ENCODE results near the gene ZMYND19. TPM values are rescaled to one million over a fixed set of nuclear protein-coding genes. Genes with fewer than 3 reads are reported as not detected.
A peak's percentile ranks its signal among the peaks of the same experiment; 100 is the strongest.

ZMYND19 gene
- total RNA-seq, 1 donor from 2014 or later: 30.4 TPM

DNA sequence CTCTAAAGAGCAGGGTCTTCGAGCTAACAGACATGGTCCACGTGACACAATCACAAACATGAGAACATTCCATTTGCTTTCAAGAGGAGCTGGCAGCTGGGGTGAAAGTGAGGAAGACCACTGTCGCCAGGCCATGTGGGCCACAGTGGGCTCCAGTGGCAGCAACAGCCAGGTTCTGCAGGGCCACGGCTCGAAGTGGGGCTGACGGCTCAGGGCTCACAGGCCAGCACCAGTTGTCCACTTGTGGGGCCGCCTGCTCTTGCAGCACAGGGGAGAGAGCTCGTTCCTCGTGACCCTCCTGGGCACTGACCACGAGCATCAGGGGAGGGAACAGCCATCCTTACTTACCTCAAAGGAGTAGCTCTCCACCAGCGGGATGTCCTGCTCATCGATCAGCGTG lies 2.0 kb downstream of the ZMYND19 start:
- no peak overlapping the region for H3K4me3 ChIP-seq (ENCODE audit: low read depth, low read length)
- TF ChIP-seq, protein P1, sequence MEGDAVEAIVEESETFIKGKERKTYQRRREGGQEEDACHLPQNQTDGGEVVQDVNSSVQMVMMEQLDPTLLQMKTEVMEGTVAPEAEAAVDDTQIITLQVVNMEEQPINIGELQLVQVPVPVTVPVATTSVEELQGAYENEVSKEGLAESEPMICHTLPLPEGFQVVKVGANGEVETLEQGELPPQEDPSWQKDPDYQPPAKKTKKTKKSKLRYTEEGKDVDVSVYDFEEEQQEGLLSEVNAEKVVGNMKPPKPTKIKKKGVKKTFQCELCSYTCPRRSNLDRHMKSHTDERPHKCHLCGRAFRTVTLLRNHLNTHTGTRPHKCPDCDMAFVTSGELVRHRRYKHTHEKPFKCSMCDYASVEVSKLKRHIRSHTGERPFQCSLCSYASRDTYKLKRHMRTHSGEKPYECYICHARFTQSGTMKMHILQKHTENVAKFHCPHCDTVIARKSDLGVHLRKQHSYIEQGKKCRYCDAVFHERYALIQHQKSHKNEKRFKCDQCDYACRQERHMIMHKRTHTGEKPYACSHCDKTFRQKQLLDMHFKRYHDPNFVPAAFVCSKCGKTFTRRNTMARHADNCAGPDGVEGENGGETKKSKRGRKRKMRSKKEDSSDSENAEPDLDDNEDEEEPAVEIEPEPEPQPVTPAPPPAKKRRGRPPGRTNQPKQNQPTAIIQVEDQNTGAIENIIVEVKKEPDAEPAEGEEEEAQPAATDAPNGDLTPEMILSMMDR (conservative IDR thresholded peaks at IDR 0.05; ENCODE audit: low read depth, low read length): no peak
- no peak for DNase-seq (ENCODE audit: low read depth)

DNA sequence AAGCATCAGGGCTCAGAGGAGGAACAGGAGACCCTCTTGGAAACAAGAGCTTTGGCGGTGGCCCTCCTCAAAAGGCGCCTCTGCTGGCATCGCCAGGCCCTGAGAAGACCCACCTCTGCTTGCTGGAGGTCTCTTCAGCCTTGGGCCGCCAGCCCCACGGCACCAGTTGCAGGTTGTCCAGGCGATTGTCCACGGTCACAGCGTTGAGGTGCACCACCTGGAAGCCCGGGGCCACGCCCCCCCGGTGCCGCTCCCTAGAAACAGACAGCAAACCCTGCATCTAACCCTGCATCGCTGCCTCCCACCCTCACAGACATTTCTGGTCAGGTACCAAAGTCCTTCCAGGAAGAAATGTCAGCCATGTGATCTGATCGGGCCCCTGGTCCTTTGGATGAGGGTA lies 3.5 kb downstream of the ZMYND19 start:
- TF ChIP-seq, protein P1 (conservative IDR thresholded peaks at IDR 0.05; ENCODE audit: low read depth, low read length): no peak
- no peak for DNase-seq (ENCODE audit: low read depth)
- H3K4me3 ChIP-seq (ENCODE audit: low read depth, low read length): no peak overlapping the region

DNA sequence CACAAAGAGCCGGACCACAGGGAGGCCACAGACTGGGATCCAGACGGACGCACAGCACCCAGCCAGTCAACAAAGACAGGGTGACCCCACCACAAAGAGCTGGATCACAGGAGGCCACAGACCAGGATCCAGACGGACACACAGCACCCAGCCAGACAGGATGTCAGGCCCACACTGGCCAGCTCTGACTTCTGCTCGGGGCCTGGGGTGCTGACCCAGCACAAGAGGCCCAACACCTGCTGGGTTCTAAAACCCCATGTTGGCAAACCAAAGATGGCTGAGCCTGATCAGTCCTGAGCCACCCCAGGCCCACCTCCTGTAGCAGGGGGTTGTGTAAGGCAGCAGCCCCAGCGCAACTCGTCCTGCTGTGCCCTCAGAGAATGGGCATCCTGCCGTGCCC lies 6.4 kb downstream of the ZMYND19 start:
- no peak for DNase-seq (ENCODE audit: low read depth)
- TF ChIP-seq, protein P1 (conservative IDR thresholded peaks at IDR 0.05; ENCODE audit: low read depth, low read length): no peak
- no peak overlapping the region for H3K4me3 ChIP-seq (ENCODE audit: low read depth, low read length)

DNA sequence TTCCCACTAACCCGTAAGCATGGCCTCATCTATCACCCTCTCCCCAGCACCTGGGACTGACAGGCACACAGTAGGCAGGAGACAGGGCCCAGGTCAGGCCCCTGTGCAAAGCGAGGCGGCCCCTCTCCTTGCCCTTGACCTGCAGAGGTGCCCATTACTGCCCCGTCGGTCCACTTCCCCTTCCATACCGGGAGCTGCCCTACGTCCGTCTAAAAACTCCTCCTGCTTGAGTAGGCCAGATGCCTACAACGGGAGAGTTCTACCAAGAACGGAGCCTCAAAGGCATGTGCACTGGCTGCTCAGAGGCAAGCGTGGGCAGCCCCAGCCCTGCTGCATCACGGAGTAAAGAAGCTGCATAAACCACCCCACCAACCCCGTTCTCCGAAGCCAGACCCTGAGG lies 7.0 kb downstream of the ZMYND19 start:
- no peak overlapping the region for H3K4me3 ChIP-seq (ENCODE audit: low read depth, low read length)
- no peak for DNase-seq (ENCODE audit: low read depth)
- TF ChIP-seq, protein P1 (conservative IDR thresholded peaks at IDR 0.05; ENCODE audit: low read depth, low read length): no peak

DNA sequence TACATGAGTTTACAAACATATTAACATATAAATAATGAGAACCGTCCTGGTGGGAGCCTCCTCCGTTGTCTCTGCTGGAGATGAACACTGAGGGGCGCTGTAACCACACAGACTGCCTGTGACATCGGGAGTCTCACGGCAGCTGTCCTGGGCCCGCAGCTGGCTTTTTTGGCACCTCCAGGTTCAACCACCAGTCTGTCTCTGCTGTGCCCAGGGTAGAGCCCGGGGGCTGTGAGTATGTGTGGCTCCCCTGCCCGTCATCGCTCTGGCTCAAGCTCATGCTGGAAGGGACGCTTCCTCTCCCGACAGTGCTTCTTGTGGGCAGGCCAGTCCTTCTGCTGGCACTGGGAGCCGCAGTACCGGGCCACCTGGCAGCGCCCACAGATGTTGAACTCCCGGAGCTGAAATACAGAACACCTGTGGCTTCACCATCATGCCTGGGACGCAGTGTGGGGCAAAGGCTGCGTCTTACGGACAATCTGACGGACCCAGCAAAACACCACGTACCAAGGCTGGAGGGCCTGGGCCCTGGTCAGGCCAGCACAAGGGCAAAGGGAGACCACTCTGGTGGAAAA lies 7.9 kb downstream of the ZMYND19 start:
- H3K4me3 ChIP-seq (ENCODE audit: low read depth, low read length): no peak overlapping the region
- no peak for DNase-seq (ENCODE audit: low read depth)
- TF ChIP-seq, protein P1 (conservative IDR thresholded peaks at IDR 0.05; ENCODE audit: low read depth, low read length): peak; percentile 40

DNA sequence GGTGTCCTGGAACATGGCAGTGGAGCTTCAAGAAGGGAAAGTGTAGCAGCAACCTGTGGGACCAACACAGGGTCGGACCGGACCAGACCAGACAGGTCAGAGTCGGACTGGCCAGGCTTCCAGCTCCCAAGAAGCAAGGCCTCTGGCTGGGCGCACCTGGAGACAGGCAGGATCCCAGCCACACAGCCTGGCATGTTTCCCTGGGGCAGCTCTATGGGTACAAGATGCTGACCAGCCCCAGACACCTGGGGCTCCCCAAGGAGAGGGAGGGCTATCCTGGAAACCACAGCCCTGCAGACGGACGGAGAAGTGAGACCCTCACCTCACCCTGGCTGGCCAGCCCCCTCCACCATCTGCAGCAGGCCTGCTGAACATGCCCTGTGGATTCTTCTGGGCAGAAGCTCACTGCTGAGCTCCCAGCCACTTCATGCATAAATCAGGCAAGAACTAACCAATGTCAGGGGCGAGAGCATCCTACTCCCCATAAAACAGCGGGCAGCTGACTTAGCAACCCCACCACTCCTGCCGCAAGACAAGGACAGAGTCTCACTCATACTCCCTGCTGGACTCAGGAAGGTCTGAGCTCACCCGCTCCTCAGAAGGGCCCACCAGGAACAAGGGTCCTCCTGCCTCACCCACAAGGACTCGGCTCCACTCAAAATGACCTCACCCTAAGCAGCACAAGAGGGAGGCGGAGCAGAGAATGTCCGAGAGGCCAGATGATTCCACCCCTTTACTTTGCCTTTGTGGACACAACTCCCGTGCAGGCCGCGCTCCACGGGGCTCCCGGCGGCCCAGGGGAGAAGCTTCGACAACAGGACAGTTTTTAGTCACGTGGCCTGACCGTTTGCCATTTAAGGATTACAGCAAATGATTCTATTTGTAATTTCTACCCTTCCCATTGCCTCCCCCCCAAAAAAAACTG lies 8.7 kb downstream of the ZMYND19 start:
- no peak for DNase-seq (ENCODE audit: low read depth)
- TF ChIP-seq, protein P1 (conservative IDR thresholded peaks at IDR 0.05; ENCODE audit: low read depth, low read length): no peak
- no peak overlapping the region for H3K4me3 ChIP-seq (ENCODE audit: low read depth, low read length)
